Stimulated activated memory B cell treated with anti-CD40 and anti-IgM and Interleukin-4, amounts not matched to agents 10 μg/mL and 1 μg/mL and 100 μg/mL, for 72 hours (primary cell): ENCODE data around the gene FMO1.
A peak's percentile ranks its signal among the peaks of the same experiment; 100 is the strongest.
"Not testable (repeated sequence)": the region's sequence is repeated elsewhere in the genome, so short reads cannot be mapped to it uniquely, and the experiment has no call there.

Source experiments
- ATAC-seq: fragments of 150-1000 bp; cut with Tn5 transposase; 2 replicates; pipeline ENCODE4 v1.10.0; 2021
- H3K27ac Mint-ChIP-seq: one replicate; pipeline ENCODE4 v1.8.0; 2022; ENCODE audit warnings: mild to moderate bottlenecking, mixed read lengths
- H3K27me3 Mint-ChIP-seq: one replicate; pipeline ENCODE4 v1.8.0; 2022; ENCODE audit warnings: mixed read lengths
- H3K36me3 Mint-ChIP-seq: one replicate; pipeline ENCODE4 v1.8.0; 2022; ENCODE audit warnings: mixed read lengths
- H3K4me1 Mint-ChIP-seq: one replicate; pipeline ENCODE4 v1.8.0; 2022; ENCODE audit warnings: mixed read lengths
- H3K4me3 Mint-ChIP-seq: one replicate; pipeline ENCODE4 v1.8.0; 2022; ENCODE audit warnings: mild to moderate bottlenecking, moderate library complexity, mixed read lengths
- H3K9me3 Mint-ChIP-seq: one replicate; pipeline ENCODE4 v1.8.0; 2022; ENCODE audit warnings: mixed read lengths

FMO1 gene

DNA sequence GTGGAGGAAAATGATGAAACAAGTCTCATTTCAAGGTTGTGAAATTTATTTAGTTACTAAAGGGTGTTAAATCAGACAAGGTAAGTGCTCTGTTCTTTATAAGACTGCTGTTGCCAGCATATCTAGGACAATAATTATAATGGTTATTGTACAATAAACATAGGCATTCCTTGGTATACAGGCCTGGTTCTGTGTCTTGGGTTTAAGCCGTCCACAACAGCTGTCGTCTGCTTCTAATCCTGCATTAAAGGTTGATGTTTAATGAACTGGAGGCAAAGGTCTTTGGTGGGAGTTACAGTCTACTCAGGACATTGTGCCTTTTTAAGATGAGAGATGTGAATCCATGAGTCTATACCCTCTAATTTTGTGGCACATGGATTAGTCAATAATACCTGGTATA lies 42.3 kb downstream of the FMO1 start:
- Mint-ChIP-seq H3K27ac (no peak overlapping the region), H3K4me3 (no peak overlapping the region), H3K9me3 (no peaks in the 10 kb centered on the region), H3K27me3 (peaks cover 29% of the 10 kb centered on the region), H3K4me1 (peaks cover 11% of the 10 kb centered on the region), H3K36me3 (no peaks in the 10 kb centered on the region)
- no peak for ATAC-seq

DNA sequence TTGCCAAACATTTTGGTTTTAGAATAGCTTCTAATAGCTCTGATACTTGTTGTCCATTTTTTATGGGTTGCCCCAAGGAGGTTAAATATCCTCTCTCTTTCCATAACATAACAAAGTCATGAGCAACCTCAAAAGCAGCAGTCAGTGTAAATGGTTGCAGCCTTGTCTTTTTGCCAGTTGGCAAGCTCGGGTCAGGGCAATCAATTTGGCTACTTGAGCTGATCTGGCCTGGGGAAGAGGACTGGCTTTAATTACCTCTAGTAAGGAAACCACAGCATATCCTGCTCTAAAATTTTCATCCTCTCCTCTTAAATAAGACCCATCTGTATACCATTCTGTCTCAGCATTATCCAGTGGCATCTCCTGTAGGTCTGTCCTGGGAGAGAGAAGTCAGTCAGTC lies 44.5 kb downstream of the FMO1 start:
- H3K4me3 Mint-ChIP-seq, result no peak overlapping the region
- no peak overlapping the region for H3K27ac Mint-ChIP-seq
- no peaks in the 10 kb centered on the region for H3K36me3 Mint-ChIP-seq
- no peak for ATAC-seq
- H3K9me3 Mint-ChIP-seq, result peaks cover under 1% of the 10 kb centered on the region
- H3K27me3 Mint-ChIP-seq, result peaks cover 29% of the 10 kb centered on the region
- no peaks in the 10 kb centered on the region for H3K4me1 Mint-ChIP-seq

DNA sequence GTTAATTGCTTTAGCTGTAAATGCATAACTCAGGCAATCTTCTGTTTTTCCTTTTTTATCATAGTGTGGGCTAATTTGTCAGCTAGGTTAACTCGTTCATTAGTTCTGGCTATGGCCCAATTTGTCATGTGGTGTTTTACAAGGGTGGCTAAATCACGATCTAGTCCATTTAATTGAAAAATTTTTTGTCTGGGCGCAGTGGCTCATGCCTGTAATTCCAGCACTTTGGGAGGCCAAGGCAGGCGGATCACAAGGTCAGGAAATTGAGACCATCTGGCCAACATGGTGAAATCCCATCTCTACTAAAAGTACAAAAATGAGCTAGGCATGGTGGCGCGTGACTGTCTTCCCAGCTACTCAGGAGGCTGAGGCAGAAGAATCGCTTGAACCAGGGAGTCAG lies 47.1 kb downstream of the FMO1 start:
- H3K4me3 Mint-ChIP-seq, H3K27ac Mint-ChIP-seq, H3K9me3 Mint-ChIP-seq, H3K4me1 Mint-ChIP-seq, H3K36me3 Mint-ChIP-seq, ATAC-seq: not testable (repeated sequence)
- H3K27me3 Mint-ChIP-seq, result peaks cover 18% of the 10 kb centered on the region

DNA sequence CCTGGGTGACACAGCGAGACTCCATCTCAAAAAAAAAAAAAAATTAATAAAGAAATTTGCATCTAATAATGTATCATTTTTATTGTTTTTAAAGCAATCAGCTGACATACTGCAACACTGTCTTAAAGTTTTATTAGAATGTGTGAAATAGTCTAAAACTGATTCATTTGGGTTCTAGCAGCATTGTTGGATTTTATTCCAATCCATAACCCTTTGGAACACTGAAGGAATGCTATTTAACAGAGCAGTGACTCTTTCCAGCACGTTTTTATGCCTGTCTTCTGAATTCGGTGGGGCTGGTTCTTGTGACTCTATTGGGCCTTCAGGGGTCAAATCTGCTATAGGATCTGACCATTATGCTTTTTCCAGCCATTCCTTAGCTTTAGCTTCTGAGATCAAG lies 47.5 kb downstream of the FMO1 start:
- Mint-ChIP-seq H3K27ac (no peak overlapping the region), H3K36me3 (no peaks in the 10 kb centered on the region)
- no peak for ATAC-seq

DNA sequence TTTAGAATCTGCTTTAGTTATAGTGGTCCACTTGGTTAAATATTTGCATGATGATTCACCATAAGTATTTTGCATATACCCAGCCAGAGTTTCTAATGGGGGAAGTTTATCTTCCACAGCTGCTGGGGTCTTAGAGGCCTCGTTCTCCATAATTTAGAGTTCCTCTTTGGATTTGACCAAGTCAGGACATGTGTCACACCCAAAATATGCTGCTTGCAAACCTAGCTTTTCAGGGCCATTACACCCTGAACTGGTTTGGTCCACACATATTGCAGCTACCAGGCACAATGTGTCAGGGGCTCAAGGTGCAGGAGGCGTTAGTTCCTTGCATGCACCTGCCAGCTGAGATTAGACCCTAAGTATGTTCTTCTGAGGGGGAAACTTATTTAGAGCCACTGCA lies 48.6 kb downstream of the FMO1 start:
- peaks cover 19% of the 10 kb centered on the region for H3K9me3 Mint-ChIP-seq
- H3K27me3 Mint-ChIP-seq, result peaks cover 28% of the 10 kb centered on the region

More for the DNA sequence above, 47.5 kb downstream of the FMO1 start:
- Mint-ChIP-seq H3K4me3 (no peak overlapping the region), H3K27me3 (peaks cover 18% of the 10 kb centered on the region), H3K9me3 (peaks cover 10% of the 10 kb centered on the region), H3K4me1 (no peaks in the 10 kb centered on the region)

DNA sequence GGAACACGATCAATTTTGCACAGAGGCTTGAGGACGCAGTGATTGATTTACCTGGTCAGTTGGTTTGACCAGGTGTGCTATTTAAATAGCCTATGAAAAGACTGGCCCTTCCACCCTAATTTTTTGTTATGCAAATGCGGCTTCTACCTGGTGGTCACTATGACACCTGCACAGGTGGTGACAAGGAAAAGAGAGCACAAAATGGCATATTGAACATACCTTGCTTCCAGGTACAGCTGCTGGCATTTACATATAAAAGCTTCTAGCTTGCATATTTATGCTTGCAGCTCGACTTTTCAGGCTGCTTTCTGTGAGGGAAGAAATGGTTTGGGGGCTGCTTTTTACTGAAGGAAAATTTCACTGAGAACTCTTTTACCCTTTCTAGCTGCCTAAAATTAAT lies 50.4 kb downstream of the FMO1 start:
- H3K9me3 Mint-ChIP-seq, result peaks cover 28% of the 10 kb centered on the region
- H3K36me3 Mint-ChIP-seq, result peaks cover 14% of the 10 kb centered on the region
- no peaks in the 10 kb centered on the region for H3K4me1 Mint-ChIP-seq
- no peak overlapping the region for H3K27ac Mint-ChIP-seq
- ATAC-seq, result no peak
- peaks cover 30% of the 10 kb centered on the region for H3K27me3 Mint-ChIP-seq
- H3K4me3 Mint-ChIP-seq, result no peak overlapping the region

More for the DNA sequence above, 48.6 kb downstream of the FMO1 start:
- H3K36me3 Mint-ChIP-seq, result peaks cover 11% of the 10 kb centered on the region
- H3K27ac Mint-ChIP-seq, result no peak overlapping the region
- no peaks in the 10 kb centered on the region for H3K4me1 Mint-ChIP-seq
- no peak for ATAC-seq
- no peak overlapping the region for H3K4me3 Mint-ChIP-seq

DNA sequence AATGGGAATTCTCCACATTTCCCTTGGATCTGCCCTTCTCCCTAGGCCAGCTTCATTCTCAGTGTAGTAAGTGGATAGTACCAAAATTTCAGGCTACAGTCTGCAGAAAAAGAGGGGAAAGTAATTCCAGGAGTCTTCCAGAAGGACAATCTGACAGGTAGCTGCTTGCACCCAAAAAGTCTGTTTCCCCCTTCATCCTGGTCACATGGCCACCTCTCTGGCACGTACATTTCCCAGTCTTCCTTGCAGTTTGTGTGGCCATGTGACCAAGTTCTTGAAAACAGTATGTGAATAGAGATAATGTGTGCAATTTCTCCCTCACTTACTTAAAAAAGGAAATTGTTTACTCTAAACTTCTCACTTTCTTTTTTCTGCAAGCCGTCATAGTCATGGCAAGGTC lies 51.0 kb downstream of the FMO1 start:
- no peak overlapping the region for H3K27ac Mint-ChIP-seq
- H3K36me3 Mint-ChIP-seq, result peaks cover 14% of the 10 kb centered on the region
- no peaks in the 10 kb centered on the region for H3K4me1 Mint-ChIP-seq
- peaks cover 28% of the 10 kb centered on the region for H3K9me3 Mint-ChIP-seq
- H3K4me3 Mint-ChIP-seq, result no peak overlapping the region
- ATAC-seq, result no peak
- H3K27me3 Mint-ChIP-seq, result peaks cover 24% of the 10 kb centered on the region

DNA sequence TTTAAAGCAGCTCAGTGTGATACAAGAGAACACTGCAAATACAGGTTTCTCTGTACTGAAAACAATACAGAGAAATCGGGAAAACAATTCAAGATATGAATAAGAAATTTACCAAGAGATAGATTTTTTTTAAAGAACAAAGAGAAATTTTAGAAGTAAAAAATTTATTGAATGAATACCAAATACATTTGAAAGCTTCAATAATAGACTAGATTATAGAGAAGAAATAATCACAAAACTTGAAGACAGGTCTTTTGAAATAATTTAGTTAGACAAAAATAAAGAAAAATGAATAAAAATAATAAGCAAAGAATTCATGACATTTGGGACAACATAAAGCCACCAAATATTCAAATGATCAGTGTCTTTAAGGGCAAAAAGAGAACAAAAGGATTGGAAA lies 52.1 kb downstream of the FMO1 start:
- no peak overlapping the region for H3K27ac Mint-ChIP-seq

DNA sequence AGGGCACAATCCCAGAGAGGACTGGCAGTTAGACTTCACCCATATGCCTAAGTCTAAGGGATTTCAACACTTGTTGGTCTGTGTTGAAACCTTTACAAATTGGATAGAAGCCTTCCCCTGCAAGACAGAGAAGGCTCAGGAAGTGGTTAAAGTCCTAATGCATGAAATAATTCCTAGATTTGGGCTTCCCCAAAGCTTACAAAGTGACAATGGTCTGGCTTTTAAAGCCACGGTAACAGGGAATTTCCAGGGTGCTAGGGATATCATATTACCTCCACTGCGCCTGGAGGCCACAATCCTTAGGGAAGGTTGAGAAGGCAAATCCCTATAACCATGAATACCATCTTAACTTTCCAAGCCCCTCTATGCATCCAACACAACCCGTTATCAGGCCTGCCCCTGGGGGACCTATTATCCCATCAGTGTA lies 62.4 kb downstream of the FMO1 start:
- Mint-ChIP-seq H3K27ac (no peak overlapping the region), H3K27me3 (no peaks in the 10 kb centered on the region), H3K36me3 (no peaks in the 10 kb centered on the region), H3K9me3 (no peaks in the 10 kb centered on the region), H3K4me1 (peaks cover 18% of the 10 kb centered on the region), H3K4me3 (no peak overlapping the region)
- ATAC-seq, result no peak

More for the DNA sequence above, 52.1 kb downstream of the FMO1 start:
- Mint-ChIP-seq H3K9me3 (peaks cover 31% of the 10 kb centered on the region), H3K36me3 (peaks cover 14% of the 10 kb centered on the region), H3K4me1 (no peaks in the 10 kb centered on the region), H3K4me3 (no peak overlapping the region), H3K27me3 (peaks cover 13% of the 10 kb centered on the region)
- ATAC-seq, result no peak

DNA sequence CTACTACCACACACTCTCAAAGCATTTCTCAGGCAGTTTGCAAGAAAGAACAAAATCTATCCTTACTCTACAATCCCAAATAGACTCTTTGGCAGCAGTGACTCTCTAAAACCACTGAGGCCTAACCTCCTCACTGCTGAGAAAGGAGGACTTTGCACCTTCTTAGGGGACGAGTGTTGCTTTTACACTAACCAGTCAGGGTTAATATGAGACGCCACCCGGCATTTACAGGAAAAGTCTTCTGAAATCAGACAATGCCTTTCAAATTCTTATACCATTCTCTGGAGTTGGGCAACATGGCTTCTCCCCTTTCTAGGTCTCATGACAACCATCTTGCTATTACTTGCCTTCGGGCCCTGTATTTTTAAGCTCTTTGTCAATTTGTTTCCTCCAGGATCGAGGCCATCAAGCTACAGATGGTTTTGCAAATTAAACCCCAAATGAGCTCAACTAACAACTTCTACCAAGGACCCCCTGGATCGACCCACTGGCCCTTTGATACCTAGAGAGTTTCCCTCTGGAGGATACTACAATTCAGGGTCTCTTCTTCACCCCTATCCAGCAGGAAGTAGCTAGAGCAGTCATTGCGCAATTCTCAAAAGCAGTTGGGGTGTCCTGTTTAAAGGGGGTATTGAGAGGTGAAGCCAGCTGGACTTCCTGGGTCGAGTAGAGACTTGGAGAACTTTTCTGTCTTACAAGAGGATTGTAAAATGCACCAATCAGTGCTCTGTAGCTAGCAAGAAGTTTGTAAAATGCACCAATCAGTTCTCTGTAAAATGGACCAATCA lies 63.7 kb downstream of the FMO1 start:
- Mint-ChIP-seq H3K27ac (no peak overlapping the region), H3K27me3 (no peaks in the 10 kb centered on the region), H3K4me3 (no peak overlapping the region)

DNA sequence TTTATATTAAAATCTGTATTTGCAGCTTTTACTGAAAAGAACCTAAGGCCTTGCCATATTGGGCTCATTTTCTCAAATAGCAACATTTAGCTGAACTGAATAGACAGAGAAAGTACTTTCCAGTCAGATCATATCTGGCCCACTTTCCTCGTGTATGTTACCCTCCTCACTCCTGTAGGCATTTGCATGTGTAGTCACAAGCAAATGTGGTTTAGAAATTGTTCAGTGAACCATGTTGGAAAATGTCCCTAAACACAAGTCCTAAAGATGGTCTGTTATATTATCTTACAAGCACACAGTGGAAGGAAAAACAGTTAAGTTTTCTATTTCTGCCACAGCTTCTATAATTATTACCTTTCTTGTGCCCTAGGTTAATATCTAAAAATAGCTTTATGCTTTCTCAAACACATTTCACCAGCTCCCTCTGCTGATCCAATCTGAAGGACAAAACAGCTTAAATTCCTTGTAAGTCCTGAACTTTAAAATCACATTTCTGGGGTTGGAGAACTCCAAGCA lies 65.1 kb downstream of the FMO1 start:
- no peaks in the 10 kb centered on the region for H3K27me3 Mint-ChIP-seq

More for the DNA sequence above, 63.7 kb downstream of the FMO1 start:
- no peak for ATAC-seq
- peaks cover 4% of the 10 kb centered on the region for H3K36me3 Mint-ChIP-seq
- H3K4me1 Mint-ChIP-seq, result peaks cover 18% of the 10 kb centered on the region
- no peaks in the 10 kb centered on the region for H3K9me3 Mint-ChIP-seq

DNA sequence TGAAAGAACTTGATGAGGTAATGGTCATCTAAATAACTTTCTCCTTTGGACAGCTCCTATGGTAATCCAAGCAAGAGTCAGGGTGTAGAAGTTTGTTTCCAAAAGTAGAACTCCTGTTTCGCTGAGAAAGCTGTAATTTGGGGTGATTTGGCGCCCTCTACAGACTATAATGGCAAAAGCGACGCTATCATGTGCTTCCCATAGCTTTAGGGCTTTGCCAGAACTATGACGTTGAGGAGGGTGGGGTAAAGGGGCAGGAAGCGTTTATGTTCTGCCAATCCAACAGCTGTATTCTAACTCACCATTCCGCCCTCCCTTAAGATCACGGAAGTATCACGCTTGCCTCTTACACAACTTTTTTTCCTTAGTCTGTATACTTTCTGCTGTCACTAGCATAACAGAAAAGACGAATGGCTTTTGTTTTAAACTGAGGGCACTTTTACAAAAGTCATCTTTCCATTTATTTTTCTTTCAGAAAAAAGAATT lies 65.6 kb downstream of the FMO1 start, which contains the start of gene FMO4:
Gene FMO4, plus strand, starts transcription at position 349 of the 486 bp plus-strand sequence. CDS start 5,643 bp downstream, outside the sequence.
- Mint-ChIP-seq H3K36me3 (peaks cover 14% of the 10 kb centered on the region), H3K9me3 (peaks cover under 1% of the 10 kb centered on the region), H3K27me3 (no peaks in the 10 kb centered on the region), H3K27ac (peak within 1 kb of the TSS; percentile 84), H3K4me1 (peaks cover 18% of the 10 kb centered on the region), H3K4me3 (peak within 1 kb of the TSS; percentile 79)
- ATAC-seq, result peak; percentile 100

More for the DNA sequence above, 65.1 kb downstream of the FMO1 start:
- H3K4me3 Mint-ChIP-seq, result peak overlapping the region; percentile 79
- peaks cover 18% of the 10 kb centered on the region for H3K4me1 Mint-ChIP-seq
- H3K9me3 Mint-ChIP-seq, result no peaks in the 10 kb centered on the region
- ATAC-seq, result peak; percentile 79
- H3K36me3 Mint-ChIP-seq, result peaks cover 9% of the 10 kb centered on the region
- peak overlapping the region; percentile 84 for H3K27ac Mint-ChIP-seq

DNA sequence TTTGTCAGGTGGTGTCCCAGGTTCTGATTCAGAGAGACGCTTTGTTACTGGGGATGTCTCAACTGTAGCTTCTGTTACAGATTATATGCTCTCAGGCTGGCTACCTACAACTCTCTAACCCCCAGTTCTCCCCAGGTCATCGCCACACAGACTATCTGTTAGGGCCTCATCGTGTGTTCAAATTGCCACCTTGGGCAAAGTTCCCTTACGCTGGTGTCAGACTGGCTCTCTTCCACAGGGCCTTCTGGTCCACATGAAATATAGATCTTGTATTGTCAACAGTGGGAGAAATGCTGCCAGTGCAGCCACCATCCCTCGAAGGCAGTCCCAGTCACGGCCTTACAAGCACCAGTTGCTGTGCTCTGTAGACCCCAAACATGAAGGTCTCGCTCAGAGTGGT lies 81.0 kb downstream of the FMO1 start:
- Mint-ChIP-seq H3K4me3 (no peak overlapping the region), H3K27me3 (no peaks in the 10 kb centered on the region), H3K27ac (no peak overlapping the region), H3K4me1 (no peaks in the 10 kb centered on the region), H3K9me3 (no peaks in the 10 kb centered on the region), H3K36me3 (peaks cover 23% of the 10 kb centered on the region)
- no peak for ATAC-seq

DNA sequence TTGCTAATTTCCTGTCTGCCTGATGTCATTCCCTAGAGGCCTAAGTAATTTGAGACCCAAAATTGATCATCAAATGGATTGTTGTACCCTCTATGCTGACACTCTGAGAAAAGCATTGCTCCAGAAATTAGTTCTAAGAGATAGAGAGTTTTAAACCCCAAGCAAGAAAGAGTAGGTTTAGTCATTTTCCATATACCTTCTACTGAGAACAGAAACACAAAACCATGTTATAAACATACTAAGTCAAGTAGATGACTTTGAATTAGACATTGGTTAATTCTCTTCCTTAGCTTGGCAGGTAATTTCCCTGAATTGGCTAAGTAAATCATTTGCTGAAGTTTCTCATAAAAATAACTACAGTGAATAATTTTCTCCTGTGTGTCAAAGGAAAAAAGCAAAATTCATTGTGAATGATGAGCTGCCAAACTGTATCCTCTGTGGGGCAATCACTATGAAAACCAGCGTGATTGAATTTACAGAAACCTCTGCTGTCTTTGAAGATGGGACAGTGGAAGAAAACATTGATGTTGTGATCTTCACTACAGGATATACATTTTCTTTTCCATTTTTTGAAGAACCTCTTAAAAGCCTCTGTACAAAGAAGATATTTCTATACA lies 85.8 kb downstream of the FMO1 start:
- Mint-ChIP-seq H3K27me3 (no peaks in the 10 kb centered on the region), H3K4me1 (no peaks in the 10 kb centered on the region), H3K36me3 (peaks cover 28% of the 10 kb centered on the region), H3K27ac (no peak overlapping the region), H3K9me3 (no peaks in the 10 kb centered on the region), H3K4me3 (no peak overlapping the region)
- ATAC-seq, result no peak
